K562 (cell line): ENCODE results near the gene OR2AJ1. TPM values are rescaled to one million over a fixed set of nuclear protein-coding genes. Genes with fewer than 3 reads are reported as not detected.

ENCODE experiments used
- ATAC-seq: fragments of 200-7000 bp; cut with Tn5 transposase; 3 replicates; pipeline ENCODE4 v1.9.1; 2020; ENCODE audit warnings: moderate library complexity
- BruUV-seq: library from RNA; stranded (reverse); fragments of 400-500 nt; replicated peaks from 2 replicates; lab custom pipeline; 2021; lab: Mats Ljungman, UMichigan
- CTCF ChIA-PET: fragments of 300-600 bp; formaldehyde crosslinking; extraction: SDS; loops from one replicate; lab custom pipeline; 2021; ENCODE audit warnings: low intra/inter-chr PET ratio; lab: Yijun Ruan, JAX
- POLR2A ChIA-PET: fragments of 300-600, 350-650 bp; sonication (Branson Sonifier 250); formaldehyde crosslinking; extraction: SDS; loops from one replicate; lab custom pipeline; 2021; ENCODE audit warnings: antibody characterized with exemption, inconsistent platforms; lab: Yijun Ruan, JAX
- DNase-seq, 4 experiments: peaks; one replicate each; pipeline versions ENCODE4 v3.0.0 to v3.0.0-alpha.2; 2011 to 2018; ENCODE audit warnings: low spot score in 3 of 4, mixed read lengths in 3 of 4; ENCODE audit errors: extremely low read depth in 1 of 4
- FAIRE-seq: peaks from 2 replicates; lab custom pipeline; 2011; peaks lifted over from hg19 to GRCh38; lab: Jason Lieb, UNC
- H2AFZ ChIP-seq: 2 replicates; pipeline ENCODE4 v1.6.0; 2011; ENCODE audit warnings: low read depth, low read length, control low read depth, inconsistent platforms
- H3K27ac ChIP-seq: fragments of 200-600 bp; 3 replicates; pipeline ENCODE4 v1.8.0; 2011; ENCODE audit warnings: low read depth, mild to moderate bottlenecking, control low read depth, inconsistent platforms, low read length, moderate library complexity, mixed read lengths; ENCODE audit errors: extremely low read depth
- H3K27me3 ChIP-seq, 2 experiments: fragments of 300-600 bp in 1 of 2; 2 replicates in 1 of 2; 3 replicates in 1 of 2; pipeline versions ENCODE4 v1.6.0 to v1.8.0; 2011; ENCODE audit warnings: inconsistent platforms in 2 of 2, low read length in 2 of 2, mild to moderate bottlenecking in 1 of 2, mixed read lengths in 1 of 2, moderate library complexity in 1 of 2; ENCODE audit not compliant: control insufficient read depth in 2 of 2, insufficient read depth in 2 of 2
- H3K36me3 ChIP-seq: fragments of 300-600 bp; 3 replicates; pipeline ENCODE4 v1.8.0; 2011; ENCODE audit warnings: mild to moderate bottlenecking, low read length, inconsistent platforms; ENCODE audit not compliant: control insufficient read depth, insufficient read depth
- H3K4me1 ChIP-seq, 2 experiments: fragments of 200-600 bp in 1 of 2; replicated peaks in 1 of 2; 2 replicates in 1 of 2; 3 replicates in 1 of 2; pipeline versions ENCODE4 v1.5.1 to v1.8.0; 2011; ENCODE audit warnings: inconsistent platforms in 2 of 2, low read length in 2 of 2, mild to moderate bottlenecking in 1 of 2, mixed read lengths in 1 of 2, moderate library complexity in 1 of 2; ENCODE audit not compliant: control insufficient read depth in 2 of 2, insufficient read depth in 2 of 2
- H3K4me2 ChIP-seq: 2 replicates; pipeline ENCODE4 v1.6.1; 2011; ENCODE audit warnings: low read length, control low read depth, inconsistent platforms, mixed read lengths; ENCODE audit not compliant: insufficient read depth
- H3K4me3 ChIP-seq: fragments of 200-600 bp; sonication (generic), shearing (Covaris generic); 2 replicates; pipeline ENCODE4 v1.5.1; 2016; ENCODE audit warnings: control low read depth, inconsistent platforms
- H3K79me2 ChIP-seq: fragments of 200-600 bp; 3 replicates; pipeline ENCODE4 v1.8.0; 2011; ENCODE audit warnings: low read length, inconsistent platforms; ENCODE audit not compliant: control insufficient read depth, insufficient read depth
- H3K9ac ChIP-seq, 2 experiments: 2 replicates each; pipeline versions ENCODE4 v1.6.0 to v1.6.1; 2011; ENCODE audit warnings: low read depth in 2 of 2, low read length in 2 of 2, control low read depth in 1 of 2, inconsistent platforms in 1 of 2, mild to moderate bottlenecking in 1 of 2, mixed read lengths in 1 of 2; ENCODE audit not compliant: insufficient read depth in 1 of 2
- H3K9me1 ChIP-seq: one replicate; pipeline ENCODE4 v1.6.0; 2011; ENCODE audit warnings: inconsistent platforms, mild to moderate bottlenecking, low read length, moderate library complexity; ENCODE audit not compliant: control insufficient read depth, insufficient read depth
- H3K9me3 ChIP-seq: replicated peaks from 2 replicates; pipeline ENCODE4 v1.5.1; 2011; ENCODE audit warnings: low read depth, low read length, inconsistent platforms; ENCODE audit not compliant: control insufficient read depth, insufficient read depth
- H4K20me1 ChIP-seq: replicated peaks from 2 replicates; pipeline ENCODE4 v1.6.1; 2011; ENCODE audit warnings: low read length, inconsistent platforms, mixed read lengths; ENCODE audit not compliant: control insufficient read depth, insufficient read depth
- ARHGAP35 ChIP-seq: fragments of 450-650 bp; IDR thresholded peaks from 2 replicates; pipeline ENCODE4 v1.6.1; 2018; ENCODE audit not compliant: partially characterized antibody
- GTF2F1 ChIP-seq: IDR thresholded peaks from 2 replicates; pipeline ENCODE4 v1.6.1; 2011; ENCODE audit warnings: low read depth, low read length, improper control_type of control experiment
- MECOM ChIP-seq: fragments of 250-450 bp; sonication (Bioruptor Pico); IDR thresholded peaks from 2 replicates; pipeline ENCODE4 v1.8.0; 2022; ENCODE audit warnings: inconsistent platforms
- SMARCA4 ChIP-seq: fragments of 450-650 bp; IDR thresholded peaks from 2 replicates; pipeline ENCODE4 v1.6.1; 2016
- SRF ChIP-seq, 2 experiments: fragments of 250-450, 450-650 bp in 1 of 2; sonication (Bioruptor Pico) in 1 of 2; sonication (generic) in 1 of 2; formaldehyde crosslinking; IDR thresholded peaks; 2 replicates each; pipeline versions ENCODE4 v1.5.0 to v1.5.1; 2020 to 2022; ENCODE audit warnings: mild to moderate bottlenecking in 1 of 2, missing genetic modification reagents in 1 of 2
- U2AF2 ChIP-seq: fragments of 200-400 bp; formaldehyde crosslinking; optimal IDR thresholded peaks from 2 replicates; pipeline ENCODE3; 2017; ENCODE audit warnings: low read depth, mild to moderate bottlenecking, low read length
- WGBS: fragments of 100-300 bp; shearing (Covaris generic); methylation state at CpG from one replicate; pipeline ENCODE4 v1.1.6; 2016; ENCODE audit warnings: low coverage, mixed read lengths; ENCODE audit not compliant: insufficient coverage; ENCODE audit errors: missing lambda C conversion rate; 5-methylcytosine and 5-hydroxymethylcytosine counted together
- in situ Hi-C: fragments of 300-500 bp; cut with MboI; formaldehyde crosslinking; loops from 4 replicates; pipeline ENCODE4 v1.15.0; 2018; ENCODE audit warnings: inconsistent platforms, mixed read lengths
- intact Hi-C: fragments of 100-400 bp; cut with micrococcal nuclease; formaldehyde crosslinking; loops from 2 replicates; pipeline ENCODE4 v1.14.2; 2022
- polyA plus RNA-seq, 8 experiments: library from polyadenylated mRNA; depleted of rRNA in 4 of 8; stranded (reverse) in 5 of 8; unstranded in 3 of 8; fragments of >200 nt; fragmentation: Nextera tagmentation in 2 of 8; fragmentation: Illumina TruSeq in 1 of 8; extraction: Ambion mirVana in 2 of 8; extraction: Trizol in 1 of 8; gene quantifications; 2 replicates each; pipeline versions ENCODE4 v1.2.1 to v1.2.3, GENCODE V29; 2011 to 2014; ENCODE audit warnings: inconsistent platforms in 1 of 8, missing spikeins in 1 of 8
- total RNA-seq, 7 experiments: library from RNA; depleted of rRNA in 6 of 7; stranded (reverse); fragments of >200 nt in 6 of 7; fragmentation: Illumina TruSeq in 2 of 7; extraction: Trizol in 2 of 7; gene quantifications; 2 replicates each; pipeline versions ENCODE4 v1.2.1 to v1.2.3, GENCODE V29; 2011 to 2021; ENCODE audit warnings: low replicate concordance in 1 of 7
- TF ChIP-seq, protein P1 (sequence below): fragments of 250-450 bp; sonication (Bioruptor Pico); IDR thresholded peaks from 2 replicates; pipeline ENCODE4 v1.8.0; 2022; ENCODE audit warnings: inconsistent platforms, mild to moderate bottlenecking, moderate library complexity, borderline replicate concordance
- TF ChIP-seq, protein P2 (sequence below): fragments of 250-450 bp; sonication (Bioruptor Pico); IDR thresholded peaks from 2 replicates; pipeline ENCODE4 v1.4.0; 2020; ENCODE audit warnings: mild to moderate bottlenecking, moderate library complexity, borderline replicate concordance
- TF ChIP-seq, protein P3 (sequence below): fragments of 200-400 bp; formaldehyde crosslinking; IDR thresholded peaks from 2 replicates; pipeline ENCODE4 v1.6.1; 2017; ENCODE audit warnings: mild to moderate bottlenecking, low read depth, low read length, moderate library complexity
- TF ChIP-seq, protein P4 (sequence below): fragments of 250-450 bp; sonication (Bioruptor Pico); IDR thresholded peaks from 2 replicates; pipeline ENCODE4 v1.5.0; 2021; ENCODE audit warnings: mild to moderate bottlenecking, borderline replicate concordance
- TF ChIP-seq, protein P5 (sequence below): IDR thresholded peaks from 3 replicates; pipeline ENCODE4 v1.6.1; 2011; ENCODE audit warnings: borderline replicate concordance, mild to moderate bottlenecking; ENCODE audit not compliant: insufficient read length, insufficient read depth

The OR2AJ1 gene
- total and polyA plus RNA-seq, 9 of the 15 experiments (the other 6 are each of a cell fraction or from before 2014, with no cell fraction given): not detected

DNA sequence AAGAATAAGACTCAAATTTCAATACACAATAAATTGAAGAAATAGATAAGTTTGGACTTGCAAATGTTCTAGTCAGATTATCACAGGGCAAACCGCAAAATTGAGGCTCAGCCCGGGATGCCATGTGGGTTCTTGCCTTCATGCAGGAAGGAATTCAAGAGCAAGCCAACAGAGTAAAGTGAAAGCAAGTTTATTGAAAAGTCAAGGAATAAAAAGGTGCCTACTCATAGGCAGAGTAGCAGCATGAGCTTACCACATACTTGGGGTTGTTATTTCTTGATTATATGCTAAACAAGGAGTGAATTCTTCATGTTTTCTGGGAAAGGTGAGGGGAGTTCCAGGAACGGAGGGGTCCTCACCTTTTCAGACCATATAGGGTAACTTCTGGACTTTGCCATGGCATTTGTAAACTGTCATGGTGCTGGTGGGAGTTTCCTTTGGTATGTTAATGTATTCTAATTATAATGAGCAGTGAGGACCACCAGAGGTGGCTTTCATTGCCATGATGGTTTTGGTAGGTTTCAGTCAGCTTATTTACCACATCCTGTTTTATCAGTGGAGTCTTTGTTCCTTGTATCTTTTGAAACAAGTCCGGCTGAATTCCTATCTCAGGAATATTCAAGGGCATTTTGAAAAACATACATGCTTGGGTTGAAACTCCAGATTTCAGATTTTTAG is 38.4 kb downstream of the OR2AJ1 start:
- no peaks in the 10 kb centered on the region for H3K9me1 ChIP-seq
- DNase-seq: no peak
- no peaks in the 10 kb centered on the region for H3K27me3 ChIP-seq
- H3K79me2 ChIP-seq: no peaks in the 10 kb centered on the region
- CTCF ChIA-PET: interaction anchor here (0.5 kb wide), 1 partner anchor 590 kb away, joined by 7 read pairs; no protein-coding TSS in a partner anchor
- POLR2A ChIA-PET: no interaction called here
- H3K4me1 ChIP-seq: no peaks in the 10 kb centered on the region
- H3K9ac ChIP-seq: no peak overlapping the region
- H2AFZ ChIP-seq: no peak overlapping the region
- intact Hi-C loops (no loop called here), in situ Hi-C loops (no loop called here)
- FAIRE-seq: no peak
- no peak for ATAC-seq
- no peak overlapping the region for H3K27ac ChIP-seq
- H3K4me3 ChIP-seq: no peak overlapping the region
- 3% methylated on average over 4 of the region's 4 CpGs for WGBS
- no peaks in the 10 kb centered on the region for H4K20me1 ChIP-seq
- no TSS peak for BruUV-seq
- H3K36me3 ChIP-seq: no peaks in the 10 kb centered on the region
- H3K4me2 ChIP-seq: no peak overlapping the region
- 0 out of 2 replicates have a peak, but pooled peaks cover 7% of the 10 kb centered on the region for H3K9me3 ChIP-seq
- TF ChIP-seq, protein P1, sequence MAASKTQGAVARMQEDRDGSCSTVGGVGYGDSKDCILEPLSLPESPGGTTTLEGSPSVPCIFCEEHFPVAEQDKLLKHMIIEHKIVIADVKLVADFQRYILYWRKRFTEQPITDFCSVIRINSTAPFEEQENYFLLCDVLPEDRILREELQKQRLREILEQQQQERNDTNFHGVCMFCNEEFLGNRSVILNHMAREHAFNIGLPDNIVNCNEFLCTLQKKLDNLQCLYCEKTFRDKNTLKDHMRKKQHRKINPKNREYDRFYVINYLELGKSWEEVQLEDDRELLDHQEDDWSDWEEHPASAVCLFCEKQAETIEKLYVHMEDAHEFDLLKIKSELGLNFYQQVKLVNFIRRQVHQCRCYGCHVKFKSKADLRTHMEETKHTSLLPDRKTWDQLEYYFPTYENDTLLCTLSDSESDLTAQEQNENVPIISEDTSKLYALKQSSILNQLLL: no peak
- TF ChIP-seq, protein P2, sequence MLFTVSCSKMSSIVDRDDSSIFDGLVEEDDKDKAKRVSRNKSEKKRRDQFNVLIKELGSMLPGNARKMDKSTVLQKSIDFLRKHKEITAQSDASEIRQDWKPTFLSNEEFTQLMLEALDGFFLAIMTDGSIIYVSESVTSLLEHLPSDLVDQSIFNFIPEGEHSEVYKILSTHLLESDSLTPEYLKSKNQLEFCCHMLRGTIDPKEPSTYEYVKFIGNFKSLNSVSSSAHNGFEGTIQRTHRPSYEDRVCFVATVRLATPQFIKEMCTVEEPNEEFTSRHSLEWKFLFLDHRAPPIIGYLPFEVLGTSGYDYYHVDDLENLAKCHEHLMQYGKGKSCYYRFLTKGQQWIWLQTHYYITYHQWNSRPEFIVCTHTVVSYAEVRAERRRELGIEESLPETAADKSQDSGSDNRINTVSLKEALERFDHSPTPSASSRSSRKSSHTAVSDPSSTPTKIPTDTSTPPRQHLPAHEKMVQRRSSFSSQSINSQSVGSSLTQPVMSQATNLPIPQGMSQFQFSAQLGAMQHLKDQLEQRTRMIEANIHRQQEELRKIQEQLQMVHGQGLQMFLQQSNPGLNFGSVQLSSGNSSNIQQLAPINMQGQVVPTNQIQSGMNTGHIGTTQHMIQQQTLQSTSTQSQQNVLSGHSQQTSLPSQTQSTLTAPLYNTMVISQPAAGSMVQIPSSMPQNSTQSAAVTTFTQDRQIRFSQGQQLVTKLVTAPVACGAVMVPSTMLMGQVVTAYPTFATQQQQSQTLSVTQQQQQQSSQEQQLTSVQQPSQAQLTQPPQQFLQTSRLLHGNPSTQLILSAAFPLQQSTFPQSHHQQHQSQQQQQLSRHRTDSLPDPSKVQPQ: no peak
- TF ChIP-seq SRF (CRISPR knock-in tag; IDR thresholded peaks at IDR 0.05): no peak
- no peak for TF ChIP-seq SMARCA4
- TF ChIP-seq, protein P3, sequence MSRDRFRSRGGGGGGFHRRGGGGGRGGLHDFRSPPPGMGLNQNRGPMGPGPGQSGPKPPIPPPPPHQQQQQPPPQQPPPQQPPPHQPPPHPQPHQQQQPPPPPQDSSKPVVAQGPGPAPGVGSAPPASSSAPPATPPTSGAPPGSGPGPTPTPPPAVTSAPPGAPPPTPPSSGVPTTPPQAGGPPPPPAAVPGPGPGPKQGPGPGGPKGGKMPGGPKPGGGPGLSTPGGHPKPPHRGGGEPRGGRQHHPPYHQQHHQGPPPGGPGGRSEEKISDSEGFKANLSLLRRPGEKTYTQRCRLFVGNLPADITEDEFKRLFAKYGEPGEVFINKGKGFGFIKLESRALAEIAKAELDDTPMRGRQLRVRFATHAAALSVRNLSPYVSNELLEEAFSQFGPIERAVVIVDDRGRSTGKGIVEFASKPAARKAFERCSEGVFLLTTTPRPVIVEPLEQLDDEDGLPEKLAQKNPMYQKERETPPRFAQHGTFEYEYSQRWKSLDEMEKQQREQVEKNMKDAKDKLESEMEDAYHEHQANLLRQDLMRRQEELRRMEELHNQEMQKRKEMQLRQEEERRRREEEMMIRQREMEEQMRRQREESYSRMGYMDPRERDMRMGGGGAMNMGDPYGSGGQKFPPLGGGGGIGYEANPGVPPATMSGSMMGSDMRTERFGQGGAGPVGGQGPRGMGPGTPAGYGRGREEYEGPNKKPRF: no peak
- TF ChIP-seq MECOM (CRISPR knock-in tag): no peak
- TF ChIP-seq ARHGAP35: no peak
- TF ChIP-seq, protein P4, sequence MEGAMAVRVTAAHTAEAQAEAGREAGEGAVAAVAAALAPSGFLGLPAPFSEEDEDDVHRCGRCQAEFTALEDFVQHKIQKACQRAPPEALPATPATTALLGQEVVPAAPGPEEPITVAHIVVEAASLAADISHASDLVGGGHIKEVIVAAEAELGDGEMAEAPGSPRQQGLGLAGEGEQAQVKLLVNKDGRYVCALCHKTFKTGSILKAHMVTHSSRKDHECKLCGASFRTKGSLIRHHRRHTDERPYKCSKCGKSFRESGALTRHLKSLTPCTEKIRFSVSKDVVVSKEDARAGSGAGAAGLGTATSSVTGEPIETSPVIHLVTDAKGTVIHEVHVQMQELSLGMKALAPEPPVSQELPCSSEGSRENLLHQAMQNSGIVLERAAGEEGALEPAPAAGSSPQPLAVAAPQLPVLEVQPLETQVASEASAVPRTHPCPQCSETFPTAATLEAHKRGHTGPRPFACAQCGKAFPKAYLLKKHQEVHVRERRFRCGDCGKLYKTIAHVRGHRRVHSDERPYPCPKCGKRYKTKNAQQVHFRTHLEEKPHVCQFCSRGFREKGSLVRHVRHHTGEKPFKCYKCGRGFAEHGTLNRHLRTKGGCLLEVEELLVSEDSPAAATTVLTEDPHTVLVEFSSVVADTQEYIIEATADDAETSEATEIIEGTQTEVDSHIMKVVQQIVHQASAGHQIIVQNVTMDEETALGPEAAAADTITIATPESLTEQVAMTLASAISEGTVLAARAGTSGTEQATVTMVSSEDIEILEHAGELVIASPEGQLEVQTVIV: no peak
- TF ChIP-seq, protein P5, sequence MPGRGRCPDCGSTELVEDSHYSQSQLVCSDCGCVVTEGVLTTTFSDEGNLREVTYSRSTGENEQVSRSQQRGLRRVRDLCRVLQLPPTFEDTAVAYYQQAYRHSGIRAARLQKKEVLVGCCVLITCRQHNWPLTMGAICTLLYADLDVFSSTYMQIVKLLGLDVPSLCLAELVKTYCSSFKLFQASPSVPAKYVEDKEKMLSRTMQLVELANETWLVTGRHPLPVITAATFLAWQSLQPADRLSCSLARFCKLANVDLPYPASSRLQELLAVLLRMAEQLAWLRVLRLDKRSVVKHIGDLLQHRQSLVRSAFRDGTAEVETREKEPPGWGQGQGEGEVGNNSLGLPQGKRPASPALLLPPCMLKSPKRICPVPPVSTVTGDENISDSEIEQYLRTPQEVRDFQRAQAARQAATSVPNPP: no peak
- TF ChIP-seq GTF2F1: no peak
- no peak for TF ChIP-seq U2AF2
